VCaP (cell line): ENCODE results near the gene MTF2.

Experiments
- H3K27ac ChIP-seq: fragments of 450-650 bp; 2 replicates; pipeline ENCODE4 v1.5.1; 2017
- TF ChIP-seq, protein P1 (sequence below): fragments of 450-650 bp; conservative IDR thresholded peaks from 2 replicates; pipeline ENCODE4 v1.5.1; 2017; ENCODE audit warnings: mild to moderate bottlenecking, moderate library complexity

The MTF2 gene

DNA sequence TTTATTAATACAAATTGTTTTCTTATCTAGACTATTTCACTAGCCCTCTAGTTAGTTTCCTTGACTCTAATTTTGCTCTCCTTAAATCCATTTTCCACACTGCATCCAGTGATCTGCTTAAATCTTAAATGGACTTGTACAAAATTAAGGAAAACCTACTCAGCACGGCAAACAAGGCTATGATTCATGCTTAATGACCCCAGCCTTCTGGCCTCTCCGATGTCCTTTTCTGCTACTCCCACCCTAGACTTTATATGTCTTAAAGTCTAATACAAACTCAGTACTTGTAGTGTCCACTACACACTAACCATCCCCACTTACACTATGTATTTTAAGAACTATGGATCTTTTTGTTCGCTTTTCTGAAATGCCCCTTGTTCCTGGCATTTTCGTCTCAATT is 98.9 kb downstream of the MTF2 start:
- TF ChIP-seq, protein P1, sequence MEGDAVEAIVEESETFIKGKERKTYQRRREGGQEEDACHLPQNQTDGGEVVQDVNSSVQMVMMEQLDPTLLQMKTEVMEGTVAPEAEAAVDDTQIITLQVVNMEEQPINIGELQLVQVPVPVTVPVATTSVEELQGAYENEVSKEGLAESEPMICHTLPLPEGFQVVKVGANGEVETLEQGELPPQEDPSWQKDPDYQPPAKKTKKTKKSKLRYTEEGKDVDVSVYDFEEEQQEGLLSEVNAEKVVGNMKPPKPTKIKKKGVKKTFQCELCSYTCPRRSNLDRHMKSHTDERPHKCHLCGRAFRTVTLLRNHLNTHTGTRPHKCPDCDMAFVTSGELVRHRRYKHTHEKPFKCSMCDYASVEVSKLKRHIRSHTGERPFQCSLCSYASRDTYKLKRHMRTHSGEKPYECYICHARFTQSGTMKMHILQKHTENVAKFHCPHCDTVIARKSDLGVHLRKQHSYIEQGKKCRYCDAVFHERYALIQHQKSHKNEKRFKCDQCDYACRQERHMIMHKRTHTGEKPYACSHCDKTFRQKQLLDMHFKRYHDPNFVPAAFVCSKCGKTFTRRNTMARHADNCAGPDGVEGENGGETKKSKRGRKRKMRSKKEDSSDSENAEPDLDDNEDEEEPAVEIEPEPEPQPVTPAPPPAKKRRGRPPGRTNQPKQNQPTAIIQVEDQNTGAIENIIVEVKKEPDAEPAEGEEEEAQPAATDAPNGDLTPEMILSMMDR = no peak
- no peak overlapping the region for H3K27ac ChIP-seq

DNA sequence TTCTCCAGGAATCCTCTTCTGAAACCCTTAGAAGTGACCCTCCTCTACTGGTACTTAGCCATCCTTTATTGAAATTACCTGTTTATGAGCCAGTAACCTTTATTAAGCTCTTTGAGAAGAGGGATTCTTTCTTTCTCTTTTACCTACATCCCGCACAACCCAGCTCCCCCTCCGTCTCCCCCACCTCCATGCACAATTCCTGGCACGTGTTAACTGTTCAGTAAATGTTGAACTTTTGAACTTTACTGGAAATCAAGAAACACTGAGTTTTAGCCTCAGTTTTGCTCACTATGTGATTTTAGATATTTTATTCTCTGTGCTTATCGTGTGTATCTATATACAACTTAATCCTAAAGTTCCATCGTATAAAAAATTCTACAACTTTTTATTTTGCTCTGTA is 99.3 kb downstream of the MTF2 start:
- TF ChIP-seq, protein P1 = no peak
- peak overlapping the region; percentile 90 for H3K27ac ChIP-seq

DNA sequence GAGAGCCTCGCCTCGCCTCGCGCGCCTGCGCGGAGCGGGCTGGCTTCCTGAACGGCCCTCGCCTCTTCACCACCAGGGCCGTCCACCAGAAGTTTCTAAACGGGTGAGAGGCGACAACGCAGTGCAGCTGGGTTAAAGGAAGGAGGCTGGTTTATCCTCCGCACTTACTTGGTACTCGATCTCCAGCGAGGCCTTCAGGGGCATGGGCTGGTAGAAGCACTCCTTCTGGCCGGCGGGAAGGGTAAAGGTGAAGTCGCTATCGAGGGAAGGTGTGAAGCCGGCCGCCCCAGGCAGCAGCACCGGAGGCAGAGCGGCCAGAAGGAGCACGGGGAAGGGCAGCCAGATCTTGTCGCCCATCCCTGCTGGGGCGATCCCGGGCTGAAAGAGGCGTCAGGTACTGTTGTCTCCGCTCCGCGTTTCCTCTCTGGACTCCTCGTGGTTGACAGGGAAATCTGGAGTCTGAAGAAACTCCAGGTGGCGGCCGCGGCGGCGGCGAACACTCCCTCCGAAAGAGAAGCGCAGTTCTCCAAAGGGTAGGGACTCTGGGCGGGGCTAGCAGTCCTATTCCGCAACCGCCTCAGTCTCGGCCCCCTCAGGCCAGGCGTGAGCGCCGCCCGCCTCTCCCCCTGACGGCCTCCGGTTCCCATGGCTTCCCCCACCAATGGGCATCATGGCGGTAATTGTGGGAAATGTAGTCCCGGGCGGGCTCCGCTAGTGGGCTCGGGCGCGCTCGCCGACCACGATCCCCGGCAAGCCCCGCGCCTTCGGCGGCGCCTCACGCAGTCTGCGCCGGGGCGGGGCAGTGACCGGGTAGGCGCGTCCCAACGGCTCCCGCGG is 101.0 kb downstream of the MTF2 start, which contains the start of gene TMED5:
TMED5 (minus strand) TSS at position 528 of the 837 bp plus-strand sequence; CDS start at position 357, 171 bp downstream.
- H3K27ac ChIP-seq = peak within 1 kb of the TSS; percentile 90
- TF ChIP-seq, protein P1 = 0 out of 2 replicates have a peak, but pooled peaks have one; percentile 9

DNA sequence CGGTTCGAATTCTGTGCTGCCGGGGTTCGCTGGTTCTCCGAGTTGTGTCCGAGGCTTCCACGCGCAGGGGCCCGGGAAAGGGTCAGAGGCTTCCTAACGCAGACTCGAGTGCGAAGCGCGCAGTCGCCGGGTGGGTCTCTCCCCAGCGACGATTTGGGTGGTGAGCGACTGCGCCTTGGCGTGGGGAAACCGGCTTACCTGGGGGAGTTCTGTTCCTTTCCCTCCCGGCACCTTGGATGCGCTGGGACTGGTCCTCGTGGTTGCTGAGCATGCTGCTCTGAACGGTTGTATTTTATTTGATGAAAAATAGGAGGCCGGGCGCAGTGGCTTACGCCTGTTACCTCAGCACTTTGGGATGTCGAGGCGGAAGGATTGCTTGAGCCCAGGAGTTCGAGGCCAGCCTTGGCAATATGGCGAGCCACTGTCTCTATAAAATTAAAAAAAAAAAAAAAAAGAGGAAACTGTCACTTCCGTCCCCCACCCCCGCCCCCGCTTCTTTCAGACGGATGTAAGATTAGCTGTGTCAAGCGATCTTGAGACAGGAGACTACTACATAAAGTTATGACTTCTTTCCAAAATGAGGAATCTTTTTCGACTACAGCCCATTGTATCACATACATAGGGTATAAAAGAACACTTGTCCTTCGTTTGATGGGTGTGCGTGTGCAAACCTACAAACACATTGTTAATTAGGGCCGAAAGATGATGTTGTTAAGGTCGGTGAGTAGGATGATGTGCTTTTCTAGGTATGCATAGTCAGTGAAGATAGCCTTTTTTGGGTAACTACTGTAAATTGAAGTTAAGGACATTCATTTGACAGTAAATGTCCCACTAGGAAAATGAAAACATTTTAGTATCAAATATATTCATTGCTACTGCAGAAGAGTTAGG is 101.9 kb downstream of the MTF2 start, which contains the start of gene CCDC18:
CCDC18 (plus strand) TSS at position 2 of the 891 bp plus-strand sequence. CDS start 2,638 bp downstream, outside the sequence.
- H3K27ac ChIP-seq = peak within 1 kb of the TSS; percentile 90

DNA sequence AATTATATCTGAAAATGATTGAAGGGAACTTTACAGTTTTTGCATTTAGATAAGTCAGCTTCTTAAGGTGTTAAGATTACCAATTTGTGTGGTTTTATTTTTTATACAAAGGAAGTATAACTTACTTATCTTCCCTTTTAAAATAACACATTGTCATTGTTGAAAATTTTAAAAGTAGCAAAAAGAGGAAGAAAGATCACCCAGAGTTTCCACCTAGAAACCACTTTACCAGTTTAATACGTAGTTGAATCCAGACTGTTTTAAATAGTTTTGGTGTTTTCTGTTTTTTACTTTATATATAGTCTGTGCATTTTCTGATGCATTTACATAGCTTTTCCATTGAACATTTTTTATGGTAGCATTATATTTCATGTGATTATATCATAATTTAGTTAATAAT is 107.6 kb downstream of the MTF2 start:
- H3K27ac ChIP-seq = no peak overlapping the region
- TF ChIP-seq, protein P1 = no peak

More for the DNA sequence above, 101.9 kb downstream of the MTF2 start, which contains the start of gene CCDC18:
- TF ChIP-seq, protein P1 = no peak
